GM21423 (cell line): ENCODE data around the gene ZNF324.
"Not testable (repeated sequence)": the region's sequence is repeated elsewhere in the genome, so short reads cannot be mapped to it uniquely, and the experiment has no call there.

ENCODE experiments used
- ATAC-seq: cut with Tn5 transposase; IDR thresholded peaks from one replicate; pipeline ENCODE4 v1.9.1; 2021; ENCODE audit warnings: mild to moderate bottlenecking, moderate library complexity; ENCODE audit not compliant: unreplicated experiment

The ZNF324 gene

GRCh38 chr19:58466760-58467589, at the start of gene ZNF324:
TSS of gene ZNF324 (plus strand) at chr19:58467080. CDS start at chr19:58469186, 2,106 bp downstream.
- ATAC-seq, result peak; percentile 88

DNA sequence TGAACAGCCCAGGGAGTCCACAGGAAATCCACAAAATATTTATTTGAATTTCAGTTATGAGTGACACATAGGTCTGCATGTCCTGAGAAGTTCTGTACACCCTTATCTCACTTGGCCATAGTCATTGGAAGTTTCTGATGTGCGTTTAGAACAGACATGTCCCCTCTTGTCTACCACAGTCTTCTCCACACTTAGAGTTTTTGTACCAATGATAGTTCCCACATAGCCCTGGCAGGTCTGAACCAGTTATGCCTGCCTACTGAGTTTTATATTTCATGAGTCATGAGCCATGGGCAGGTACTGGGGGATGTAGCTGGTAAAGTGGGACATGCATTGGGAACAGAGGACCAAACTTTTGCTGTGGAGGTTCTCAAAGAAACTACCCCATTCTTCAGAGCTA, 38.3 kb upstream of the ZNF324 start:
- no peak for ATAC-seq

DNA sequence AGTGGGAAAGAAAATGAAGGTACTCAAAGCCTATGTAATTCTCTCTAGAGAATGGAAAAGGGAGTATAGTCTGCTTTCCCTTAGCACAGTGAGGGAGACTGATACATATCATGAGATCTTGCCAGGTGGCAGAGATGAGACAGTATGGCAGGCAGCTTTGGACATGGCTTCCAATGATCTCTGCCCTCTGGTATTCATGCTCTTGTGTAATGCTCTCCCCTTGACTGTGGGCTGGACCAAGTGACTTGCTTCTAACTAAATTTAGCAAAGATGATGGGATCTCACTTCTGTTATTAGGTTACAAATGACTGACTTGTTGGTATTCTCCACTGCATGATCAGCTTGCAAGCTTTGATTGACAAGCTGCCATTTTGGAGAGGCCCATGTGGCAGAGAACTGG, 37.1 kb upstream of the ZNF324 start:
- ATAC-seq, result no peak

GRCh38 chr19:58434217-58434616, 32.7 kb upstream of the ZNF324 start:
- no peak for ATAC-seq

- peak; percentile 96 for ATAC-seq
These were observed 27.0 kb upstream of the ZNF324 start, which contains the start of gene ZNF132 for GRCh38 chr19:58439576-58440554. TSS of gene ZNF132 (minus strand) at chr19:58440153. CDS start at chr19:58439821, 332 bp downstream.

GRCh38 chr19:58440556-58440955, 26.3 kb upstream of the ZNF324 start:
- ATAC-seq, result no peak

DNA sequence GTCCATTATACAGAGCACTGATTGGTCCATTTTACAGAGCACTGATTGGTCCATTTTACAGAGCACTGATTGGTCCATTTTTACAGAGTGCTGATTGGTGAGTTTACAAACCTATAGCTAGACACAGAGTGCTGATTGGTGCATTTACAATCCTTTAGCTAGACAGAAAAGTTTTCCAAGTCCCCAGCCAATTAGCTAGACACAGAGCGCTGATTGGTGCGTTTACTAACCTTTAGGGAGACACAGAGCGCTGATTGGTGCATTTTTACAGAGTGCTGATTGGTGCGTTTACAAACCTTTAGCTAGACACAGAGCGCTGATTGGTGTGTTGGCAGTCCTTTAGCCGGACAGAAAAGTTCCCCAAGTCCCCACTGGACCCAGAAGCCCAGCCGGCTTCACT, 23.9 kb upstream of the ZNF324 start:
- ATAC-seq, result not testable (repeated sequence)

DNA sequence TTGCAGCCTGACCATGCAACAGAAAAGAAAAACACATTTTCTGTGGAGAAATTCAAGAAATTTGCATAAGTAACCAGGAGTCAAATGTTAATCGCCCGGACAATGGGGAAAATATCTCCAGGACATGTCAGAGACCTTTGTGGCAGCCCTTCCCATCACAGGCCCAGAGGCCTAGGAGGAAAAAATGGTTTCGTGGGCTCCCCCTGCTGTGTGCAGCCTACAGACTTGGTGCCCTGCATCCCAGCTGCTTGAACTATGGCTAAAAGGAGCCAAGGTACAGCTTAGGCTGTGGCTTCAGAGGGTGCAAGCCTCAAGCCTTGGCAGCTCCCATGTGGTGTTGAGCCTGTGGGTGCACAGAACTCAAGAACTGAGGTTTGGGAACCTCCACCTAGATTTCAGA, 18.0 kb upstream of the ZNF324 start:
- not testable (repeated sequence) for ATAC-seq

DNA sequence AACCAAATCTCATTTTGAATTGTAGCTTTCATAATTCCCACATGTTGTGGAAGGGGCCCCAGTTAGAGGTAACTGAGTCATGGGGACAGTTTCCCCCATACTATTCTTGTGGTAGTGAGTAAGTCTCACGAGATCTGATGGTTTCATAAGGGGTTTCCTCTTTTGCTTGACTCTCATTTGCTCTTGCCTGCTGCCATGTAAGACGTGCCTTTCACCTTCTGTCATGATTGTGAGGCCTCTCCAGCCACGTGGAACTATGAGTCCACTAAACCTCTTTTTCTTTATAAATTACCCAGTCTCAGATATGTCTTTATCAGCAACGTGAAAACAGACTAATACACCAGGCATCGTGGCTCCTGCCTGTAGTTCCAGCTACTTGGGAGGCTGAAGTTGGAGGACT, 16.9 kb upstream of the ZNF324 start:
- not testable (repeated sequence) for ATAC-seq

- no peak for ATAC-seq
These were observed 16.0 kb upstream of the ZNF324 start for GRCh38 chr19:58450856-58451357.

GRCh38 chr19:58451358-58452101, 15.3 kb upstream of the ZNF324 start, which contains the start of gene ZNF324B:
TSS of gene ZNF324B (plus strand) at chr19:58451622. CDS start at chr19:58453702, 2,080 bp downstream.
- peak; percentile 96 for ATAC-seq

DNA sequence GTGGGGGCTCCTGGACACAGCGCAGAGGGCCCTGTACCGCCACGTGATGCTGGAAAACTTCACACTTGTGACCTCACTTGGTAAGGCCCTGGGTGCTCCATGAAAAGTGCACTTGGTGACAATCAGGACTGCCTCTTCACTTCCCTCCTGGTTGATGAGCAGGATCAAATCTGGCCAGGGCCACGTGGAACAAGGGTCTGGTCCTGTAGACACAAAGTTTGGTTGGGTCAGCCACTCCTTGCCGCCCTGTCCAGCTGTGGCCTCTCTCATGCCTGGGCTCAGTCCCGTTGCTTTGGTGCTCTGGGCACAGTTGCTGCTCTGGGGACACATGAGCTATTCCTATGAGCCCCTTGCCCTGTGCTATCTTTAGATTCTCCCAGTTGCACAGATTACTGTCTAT, 13.1 kb upstream of the ZNF324 start:
- no peak for ATAC-seq

- ATAC-seq, result no peak
These were observed 11.6 kb upstream of the ZNF324 start for GRCh38 chr19:58455306-58455705.

DNA sequence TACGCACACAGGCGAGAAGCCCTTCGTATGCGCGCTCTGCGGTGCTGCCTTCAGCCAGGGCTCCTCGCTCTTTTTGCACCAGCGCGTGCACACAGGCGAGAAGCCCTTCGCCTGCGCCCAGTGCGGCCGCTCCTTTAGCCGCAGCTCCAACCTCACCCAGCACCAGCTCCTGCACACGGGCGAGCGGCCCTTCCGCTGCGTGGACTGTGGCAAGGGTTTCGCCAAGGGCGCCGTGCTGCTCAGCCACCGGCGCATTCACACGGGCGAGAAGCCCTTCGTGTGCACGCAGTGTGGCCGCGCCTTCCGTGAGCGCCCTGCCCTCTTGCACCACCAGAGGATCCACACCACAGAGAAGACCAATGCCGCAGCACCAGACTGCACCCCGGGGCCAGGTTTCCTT, 10.8 kb upstream of the ZNF324 start:
- no peak for ATAC-seq

DNA sequence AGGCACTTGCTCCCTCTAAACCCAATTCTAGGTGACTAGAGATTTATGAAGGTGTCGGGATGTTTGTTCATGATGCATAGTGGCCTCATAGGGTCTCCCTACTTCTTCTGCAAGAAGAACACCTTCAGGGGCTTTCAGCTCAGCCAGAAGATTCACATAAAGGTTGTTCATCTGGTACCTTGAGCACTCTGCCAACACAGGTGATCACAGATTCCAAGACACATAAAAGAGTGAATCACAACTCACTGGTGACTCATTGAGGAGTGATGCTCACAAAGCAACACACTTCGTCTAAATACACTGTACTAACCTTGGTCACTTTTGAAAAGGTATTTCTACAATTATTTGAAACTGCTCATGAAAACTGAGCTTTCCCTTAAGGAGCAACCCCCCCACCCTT, 6.8 kb upstream of the ZNF324 start:
- ATAC-seq, result no peak

DNA sequence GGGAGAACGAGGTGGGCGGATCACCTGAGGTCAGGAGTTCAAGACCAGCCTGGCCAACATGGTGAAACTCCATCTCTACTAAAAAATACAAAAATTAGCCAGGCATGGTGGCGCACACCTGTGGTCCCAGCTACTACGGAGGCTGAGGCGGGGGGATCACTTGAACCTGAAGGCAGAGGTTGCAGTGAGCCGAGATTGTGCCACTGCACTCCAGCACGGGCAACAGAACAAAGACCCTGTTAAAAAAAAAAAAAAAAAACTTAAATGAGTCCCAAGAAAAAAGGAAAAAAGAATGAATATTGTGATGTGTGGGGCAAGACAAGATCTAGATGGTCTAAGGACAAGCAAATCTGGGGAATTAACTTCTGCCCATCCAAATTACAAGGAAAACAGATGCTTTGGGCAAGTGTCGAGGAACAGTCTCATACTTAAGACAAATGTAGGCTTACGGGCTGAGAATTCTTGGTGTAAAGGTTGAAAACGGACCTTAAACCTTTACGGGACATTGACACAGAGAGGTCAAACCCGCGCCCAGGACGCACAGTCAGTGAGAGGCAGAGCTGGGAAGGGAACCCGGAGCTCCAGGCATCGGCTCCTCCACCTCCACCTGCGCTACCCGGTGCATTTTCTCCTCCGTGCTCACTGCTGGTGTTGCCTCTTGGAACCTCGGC, 656 bp upstream of the ZNF324 start:
- peak; percentile 18 for ATAC-seq

DNA sequence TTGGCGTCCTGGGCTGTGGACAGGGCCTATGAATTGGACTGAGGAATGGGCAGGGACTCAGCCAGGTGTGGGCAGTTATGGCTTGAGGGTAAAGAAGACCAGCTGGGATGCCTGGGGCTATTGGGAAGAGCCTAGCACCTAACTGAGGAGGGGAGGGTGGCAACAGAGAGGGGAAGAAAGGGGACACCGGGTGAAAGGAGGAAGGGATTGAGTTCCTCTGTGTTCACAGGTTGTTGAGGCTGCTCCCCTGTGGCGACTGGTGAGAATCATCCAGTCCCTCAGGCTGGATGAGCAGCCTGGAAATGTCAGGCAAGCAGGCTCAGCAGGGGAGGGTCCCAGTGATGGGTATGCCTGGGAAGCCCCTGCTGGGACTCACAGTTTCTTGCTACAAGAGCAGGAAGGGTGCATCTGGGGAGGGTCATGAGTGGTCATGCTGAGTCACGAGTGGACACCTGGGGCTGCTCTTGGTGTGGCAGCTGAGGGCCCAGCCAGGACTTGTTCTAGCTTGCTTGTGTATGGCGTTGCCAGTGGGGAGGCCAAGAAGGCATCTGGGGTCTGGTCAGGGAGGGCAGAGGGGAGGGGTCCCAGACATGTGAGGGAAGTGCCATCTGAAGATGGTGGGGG, 1.4 kb downstream of the ZNF324 start:
- no peak for ATAC-seq

- no peak for ATAC-seq
These were observed 2.5 kb downstream of the ZNF324 start for GRCh38 chr19:58469241-58470013.
